K562 (cell line): ENCODE measurements around the gene CPED1.

Source experiments
- CTBP1 ChIP-seq: fragments of 450-650 bp; IDR thresholded peaks from 2 replicates; pipeline ENCODE4 v1.6.1; 2016; ENCODE audit warnings: borderline replicate concordance
- CTCF ChIP-seq, 3 experiments: IDR thresholded peaks in 2 of 3; conservative IDR thresholded peaks in 1 of 3; 2 replicates each; pipeline ENCODE4 v1.5.1; 2011 to 2012; ENCODE audit warnings: low read length in 3 of 3, mild to moderate bottlenecking in 3 of 3, control low read depth in 2 of 3, improper control_type of control experiment in 1 of 3, inconsistent platforms in 1 of 3, low read depth in 1 of 3, mixed read lengths in 1 of 3, moderate library complexity in 1 of 3; ENCODE audit not compliant: insufficient read depth in 2 of 3
- HIVEP1 ChIP-seq: fragments of 250-450 bp; sonication (Bioruptor Pico); IDR thresholded peaks from 2 replicates; pipeline ENCODE4 v1.4.0; 2020; ENCODE audit warnings: mild to moderate bottlenecking
- JUNB ChIP-seq: fragments of 450-650 bp; formaldehyde crosslinking; conservative IDR thresholded peaks from 2 replicates; pipeline ENCODE4 v1.4.0; 2020; ENCODE audit warnings: mild to moderate bottlenecking
- PREB ChIP-seq: sonication (generic); formaldehyde crosslinking; IDR thresholded peaks from 2 replicates; pipeline ENCODE4 v1.8.1; 2023; ENCODE audit warnings: mild to moderate bottlenecking, missing genetic modification reagents
- REST ChIP-seq, 2 experiments: fragments of 450-650 bp; formaldehyde crosslinking in 1 of 2; IDR thresholded peaks; 2 replicates each; pipeline versions ENCODE4 v1.4.0 to v1.6.1; 2014 to 2020; ENCODE audit warnings: mild to moderate bottlenecking in 2 of 2, borderline replicate concordance in 1 of 2, low read depth in 1 of 2
- SIX5 ChIP-seq, 2 experiments: IDR thresholded peaks; 2 replicates each; pipeline ENCODE4 v1.6.1; 2011; ENCODE audit warnings: low read length in 2 of 2, borderline replicate concordance in 1 of 2, low read depth in 1 of 2, mild to moderate bottlenecking in 1 of 2, moderate library complexity in 1 of 2; ENCODE audit not compliant: insufficient read depth in 1 of 2
- SRF ChIP-seq, 2 experiments: fragments of 250-450, 450-650 bp in 1 of 2; sonication (Bioruptor Pico) in 1 of 2; sonication (generic) in 1 of 2; formaldehyde crosslinking; IDR thresholded peaks; 2 replicates each; pipeline versions ENCODE4 v1.5.0 to v1.5.1; 2020 to 2022; ENCODE audit warnings: mild to moderate bottlenecking in 1 of 2, missing genetic modification reagents in 1 of 2
- YY1 ChIP-seq, 3 experiments: IDR thresholded peaks; 2 replicates each; pipeline ENCODE4 v1.6.1; 2011; ENCODE audit warnings: low read length in 2 of 3, mild to moderate bottlenecking in 2 of 3, moderate library complexity in 2 of 3, borderline replicate concordance in 1 of 3, control low read depth in 1 of 3, low read depth in 1 of 3; ENCODE audit not compliant: insufficient read depth in 3 of 3, insufficient replicate concordance in 2 of 3, control insufficient read depth in 1 of 3, insufficient read length in 1 of 3; ENCODE audit errors: extremely low read depth in 1 of 3

GRCh38 chr7:121119047-121119446 lies 130.5 kb downstream of the CPED1 start:
- TF ChIP-seq HIVEP1 (no peak), SRF (CRISPR knock-in tag; IDR thresholded peaks at IDR 0.05) (no peak), SIX5 (IDR thresholded peaks at IDR 0.05; ENCODE audit: borderline replicate concordance in 1 of 2, insufficient read depth in 1 of 2, low read depth in 1 of 2, low read length in 2 of 2) (no peak), REST (IDR thresholded peaks at IDR 0.05; ENCODE audit: borderline replicate concordance) (no peak), REST (CRISPR knock-in tag; IDR thresholded peaks at IDR 0.05; ENCODE audit: low read depth) (no peak), PREB (CRISPR knock-in tag) (no peak), YY1 (IDR thresholded peaks at IDR 0.05; ENCODE audit: borderline replicate concordance in 1 of 3, control insufficient read depth in 1 of 3, extremely low read depth in 1 of 3, insufficient read depth in 3 of 3, insufficient read length in 1 of 3, insufficient replicate concordance in 2 of 3, low read depth in 1 of 3, low read length in 2 of 3) (no peak), JUNB (no peak), CTBP1 (no peak), CTCF (IDR thresholded peaks at IDR 0.05 in 2 of 3, conservative IDR thresholded peaks at IDR 0.05 in 1 of 3; ENCODE audit: insufficient read depth in 2 of 3, low read depth in 1 of 3, low read length in 3 of 3) (no peak)
